ENCODE results near the gene N4BP2.
"Not testable (repeated sequence)": the region's sequence is repeated elsewhere in the genome, so short reads cannot be mapped to it uniquely, and the experiment has no call there.

N4BP2 gene

GRCh38 chr4:40056716-40057585 lies at the start of gene N4BP2:
Gene N4BP2 (plus strand): TSS chr4:40056850. CDS start chr4:40097341, 40,491 bp downstream.
- H3K9me3 ChIP-seq (ENCODE audit: control insufficient read depth in 2 of 2, low read length in 2 of 2): no peaks in the 10 kb centered on the region
- no peaks in the 10 kb centered on the region for H3K27me3 ChIP-seq (ENCODE audit: control insufficient read depth in 1 of 2, insufficient read depth in 2 of 2, low read length in 2 of 2)
- H3K36me3 ChIP-seq (ENCODE audit: control insufficient read depth in 2 of 2, insufficient read depth in 2 of 2, low read length in 2 of 2): no peaks in the 10 kb centered on the region
- peak within 1 kb of the TSS; percentile 86 to 94 for H3K9ac ChIP-seq (ENCODE audit: low read length in 2 of 2)
- H3K27ac ChIP-seq (ENCODE audit: low read length): peak within 1 kb of the TSS; percentile 96
- H3K4me1 ChIP-seq (ENCODE audit: control insufficient read depth, insufficient read depth, low read length): peaks cover 7% of the 10 kb centered on the region
- peak within 1 kb of the TSS; percentile 86 to 94 for H3K4me3 ChIP-seq (ENCODE audit: low read length in 2 of 2)

- H3K9me3 ChIP-seq (ENCODE audit: control insufficient read depth in 2 of 2, low read length in 2 of 2): no peaks in the 10 kb centered on the region
- no peak overlapping the region for H3K4me3 ChIP-seq (ENCODE audit: low read length in 2 of 2)
- H3K4me1 ChIP-seq (ENCODE audit: control insufficient read depth, insufficient read depth, low read length): no peaks in the 10 kb centered on the region
- no peak overlapping the region for H3K9ac ChIP-seq (ENCODE audit: low read length in 2 of 2)
- H3K36me3 ChIP-seq (ENCODE audit: control insufficient read depth in 2 of 2, insufficient read depth in 2 of 2, low read length in 2 of 2): no peaks in the 10 kb centered on the region
- H3K27me3 ChIP-seq (ENCODE audit: control insufficient read depth in 1 of 2, insufficient read depth in 2 of 2, low read length in 2 of 2): no peaks in the 10 kb centered on the region
- H3K27ac ChIP-seq (ENCODE audit: low read length): no peak overlapping the region
Observed at GRCh38 chr4:40016007-40016406, 40.6 kb upstream of the N4BP2 start.

DNA sequence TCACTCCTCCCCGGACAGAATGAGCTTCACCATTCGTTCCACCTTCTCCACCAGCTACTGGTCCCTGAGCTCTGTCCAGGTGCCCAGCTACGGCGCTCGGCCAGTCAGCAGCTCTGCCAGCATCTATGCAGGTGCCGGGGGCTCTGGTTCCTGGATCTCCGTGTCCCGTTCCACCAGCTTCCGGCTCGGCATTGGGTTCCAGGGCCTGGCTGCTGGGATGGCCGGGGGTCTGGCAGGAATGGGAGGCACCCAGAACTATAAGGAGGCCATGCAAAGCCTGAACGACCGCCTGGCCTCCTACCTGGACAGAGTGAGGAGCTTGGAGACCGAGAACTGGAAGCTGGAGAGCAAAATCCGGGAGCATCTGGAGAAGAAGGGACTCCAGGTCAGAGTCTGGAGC lies 36.4 kb upstream of the N4BP2 start:
- Histone ChIP-seq H3K4me3 (ENCODE audit: low read length in 2 of 2) (no peak overlapping the region), H3K27me3 (ENCODE audit: control insufficient read depth in 1 of 2, insufficient read depth in 2 of 2, low read length in 2 of 2) (no peaks in the 10 kb centered on the region), H3K9ac (ENCODE audit: low read length in 2 of 2) (no peak overlapping the region), H3K27ac (ENCODE audit: low read length) (no peak overlapping the region), H3K4me1 (ENCODE audit: control insufficient read depth, insufficient read depth, low read length) (no peaks in the 10 kb centered on the region), H3K36me3 (ENCODE audit: control insufficient read depth in 2 of 2, insufficient read depth in 2 of 2, low read length in 2 of 2) (no peaks in the 10 kb centered on the region), H3K9me3 (ENCODE audit: control insufficient read depth in 2 of 2, low read length in 2 of 2) (no peaks in the 10 kb centered on the region)

GRCh38 chr4:40021116-40021515 lies 35.5 kb upstream of the N4BP2 start:
- H3K4me1 ChIP-seq (ENCODE audit: control insufficient read depth, insufficient read depth, low read length); H3K9me3 ChIP-seq (ENCODE audit: control insufficient read depth in 2 of 2, low read length in 2 of 2); H3K4me3 ChIP-seq (ENCODE audit: low read length in 2 of 2); H3K27ac ChIP-seq (ENCODE audit: low read length); H3K9ac ChIP-seq (ENCODE audit: low read length in 2 of 2); H3K27me3 ChIP-seq (ENCODE audit: control insufficient read depth in 1 of 2, insufficient read depth in 2 of 2, low read length in 2 of 2); H3K36me3 ChIP-seq (ENCODE audit: control insufficient read depth in 2 of 2, insufficient read depth in 2 of 2, low read length in 2 of 2): not testable (repeated sequence)

DNA sequence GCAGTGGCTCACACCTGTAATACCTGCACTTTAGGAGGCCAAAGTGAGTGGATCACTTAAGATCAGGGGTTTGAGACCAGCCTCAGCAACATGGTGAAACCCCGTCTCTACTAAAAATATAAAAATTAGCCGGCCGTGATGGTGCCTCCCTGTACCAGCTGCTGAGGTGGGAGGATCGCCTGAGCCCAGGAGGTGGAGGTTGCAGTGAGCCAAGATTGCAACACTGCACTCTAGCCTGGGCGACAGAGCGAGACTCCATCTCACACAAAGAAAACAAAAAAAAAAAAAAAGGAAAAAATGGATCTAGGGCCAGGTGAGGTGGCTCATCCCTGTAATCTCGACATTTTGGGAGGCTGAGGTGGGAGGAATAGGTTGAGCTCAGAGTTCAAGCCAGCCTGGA lies 32.6 kb upstream of the N4BP2 start:
- H3K27ac ChIP-seq (ENCODE audit: low read length); H3K27me3 ChIP-seq (ENCODE audit: control insufficient read depth in 1 of 2, insufficient read depth in 2 of 2, low read length in 2 of 2); H3K36me3 ChIP-seq (ENCODE audit: control insufficient read depth in 2 of 2, insufficient read depth in 2 of 2, low read length in 2 of 2); H3K9ac ChIP-seq (ENCODE audit: low read length in 2 of 2); H3K4me1 ChIP-seq (ENCODE audit: control insufficient read depth, insufficient read depth, low read length); H3K4me3 ChIP-seq (ENCODE audit: low read length in 2 of 2); H3K9me3 ChIP-seq (ENCODE audit: control insufficient read depth in 2 of 2, low read length in 2 of 2): not testable (repeated sequence)

GRCh38 chr4:40032785-40033184 lies 23.9 kb upstream of the N4BP2 start:
- Histone ChIP-seq H3K36me3 (ENCODE audit: control insufficient read depth in 2 of 2, insufficient read depth in 2 of 2, low read length in 2 of 2) (no peaks in the 10 kb centered on the region), H3K4me1 (ENCODE audit: control insufficient read depth, insufficient read depth, low read length) (no peaks in the 10 kb centered on the region), H3K9ac (ENCODE audit: low read length in 2 of 2) (no peak overlapping the region), H3K9me3 (ENCODE audit: control insufficient read depth in 2 of 2, low read length in 2 of 2) (no peaks in the 10 kb centered on the region), H3K27me3 (ENCODE audit: control insufficient read depth in 1 of 2, insufficient read depth in 2 of 2, low read length in 2 of 2) (no peaks in the 10 kb centered on the region), H3K27ac (ENCODE audit: low read length) (no peak overlapping the region), H3K4me3 (ENCODE audit: low read length in 2 of 2) (no peak overlapping the region)

- Histone ChIP-seq H3K9me3 (ENCODE audit: control insufficient read depth in 2 of 2, low read length in 2 of 2) (no peaks in the 10 kb centered on the region), H3K4me1 (ENCODE audit: control insufficient read depth, insufficient read depth, low read length) (no peaks in the 10 kb centered on the region), H3K27ac (ENCODE audit: low read length) (no peak overlapping the region), H3K4me3 (ENCODE audit: low read length in 2 of 2) (no peak overlapping the region), H3K27me3 (ENCODE audit: control insufficient read depth in 1 of 2, insufficient read depth in 2 of 2, low read length in 2 of 2) (no peaks in the 10 kb centered on the region), H3K36me3 (ENCODE audit: control insufficient read depth in 2 of 2, insufficient read depth in 2 of 2, low read length in 2 of 2) (no peaks in the 10 kb centered on the region), H3K9ac (ENCODE audit: low read length in 2 of 2) (no peak overlapping the region)
Observed at GRCh38 chr4:40033613-40034012, 23.0 kb upstream of the N4BP2 start.

- H3K9me3 ChIP-seq (ENCODE audit: control insufficient read depth in 2 of 2, low read length in 2 of 2): no peaks in the 10 kb centered on the region
- no peaks in the 10 kb centered on the region for H3K36me3 ChIP-seq (ENCODE audit: control insufficient read depth in 2 of 2, insufficient read depth in 2 of 2, low read length in 2 of 2)
- no peak overlapping the region for H3K9ac ChIP-seq (ENCODE audit: low read length in 2 of 2)
- H3K4me1 ChIP-seq (ENCODE audit: control insufficient read depth, insufficient read depth, low read length): no peaks in the 10 kb centered on the region
- H3K27ac ChIP-seq (ENCODE audit: low read length): no peak overlapping the region
- H3K27me3 ChIP-seq (ENCODE audit: control insufficient read depth in 1 of 2, insufficient read depth in 2 of 2, low read length in 2 of 2): no peaks in the 10 kb centered on the region
- no peak overlapping the region for H3K4me3 ChIP-seq (ENCODE audit: low read length in 2 of 2)
Observed at GRCh38 chr4:40038977-40039376, 17.7 kb upstream of the N4BP2 start.

- H3K27ac ChIP-seq (ENCODE audit: low read length): no peak overlapping the region
- no peaks in the 10 kb centered on the region for H3K36me3 ChIP-seq (ENCODE audit: control insufficient read depth in 2 of 2, insufficient read depth in 2 of 2, low read length in 2 of 2)
- H3K4me1 ChIP-seq (ENCODE audit: control insufficient read depth, insufficient read depth, low read length): no peaks in the 10 kb centered on the region
- no peak overlapping the region for H3K9ac ChIP-seq (ENCODE audit: low read length in 2 of 2)
- H3K9me3 ChIP-seq (ENCODE audit: control insufficient read depth in 2 of 2, low read length in 2 of 2): no peaks in the 10 kb centered on the region
- H3K4me3 ChIP-seq (ENCODE audit: low read length in 2 of 2): no peak overlapping the region
- H3K27me3 ChIP-seq (ENCODE audit: control insufficient read depth in 1 of 2, insufficient read depth in 2 of 2, low read length in 2 of 2): no peaks in the 10 kb centered on the region
Observed at GRCh38 chr4:40040908-40041307, 15.7 kb upstream of the N4BP2 start.

GRCh38 chr4:40043786-40044185 lies 12.9 kb upstream of the N4BP2 start:
- Histone ChIP-seq H3K9me3 (ENCODE audit: control insufficient read depth in 2 of 2, low read length in 2 of 2) (no peaks in the 10 kb centered on the region), H3K9ac (ENCODE audit: low read length in 2 of 2) (no peak overlapping the region), H3K4me3 (ENCODE audit: low read length in 2 of 2) (no peak overlapping the region)

GRCh38 chr4:40046311-40046980 lies 10.2 kb upstream of the N4BP2 start:
- H3K36me3 ChIP-seq (ENCODE audit: control insufficient read depth in 2 of 2, insufficient read depth in 2 of 2, low read length in 2 of 2): no peaks in the 10 kb centered on the region
- H3K9ac ChIP-seq (ENCODE audit: low read length in 2 of 2): no peak overlapping the region
- no peaks in the 10 kb centered on the region for H3K27me3 ChIP-seq (ENCODE audit: control insufficient read depth in 1 of 2, insufficient read depth in 2 of 2, low read length in 2 of 2)
- H3K4me3 ChIP-seq (ENCODE audit: low read length in 2 of 2): no peak overlapping the region
- no peak overlapping the region for H3K27ac ChIP-seq (ENCODE audit: low read length)
- H3K4me1 ChIP-seq (ENCODE audit: control insufficient read depth, insufficient read depth, low read length): no peaks in the 10 kb centered on the region
- no peaks in the 10 kb centered on the region for H3K9me3 ChIP-seq (ENCODE audit: control insufficient read depth in 2 of 2, low read length in 2 of 2)

More at GRCh38 chr4:40043786-40044185, 12.9 kb upstream of the N4BP2 start:
- Histone ChIP-seq H3K27me3 (ENCODE audit: control insufficient read depth in 1 of 2, insufficient read depth in 2 of 2, low read length in 2 of 2) (no peaks in the 10 kb centered on the region), H3K36me3 (ENCODE audit: control insufficient read depth in 2 of 2, insufficient read depth in 2 of 2, low read length in 2 of 2) (no peaks in the 10 kb centered on the region), H3K4me1 (ENCODE audit: control insufficient read depth, insufficient read depth, low read length) (no peaks in the 10 kb centered on the region), H3K27ac (ENCODE audit: low read length) (no peak overlapping the region)
